T-cell (primary cell): ENCODE data around the gene BET1. TPM values are rescaled to one million over a fixed set of nuclear protein-coding genes. Genes with fewer than 3 reads are reported as not detected.

ENCODE experiments used
- ATAC-seq, 4 experiments: fragments of 200-7000 bp in 3 of 4; fragments of 150-1000 bp in 1 of 4; cut with Tn5 transposase; replicated peaks in 1 of 4; 1 replicate in 3 of 4; 2 replicates in 1 of 4; pipeline ENCODE4 v1.10.0; 2021; ENCODE audit warnings: moderate library complexity in 3 of 4, mild to moderate bottlenecking in 2 of 4, moderate number of reproducible peaks in 1 of 4
- CTCF ChIA-PET, 2 donors: fragments of 300-600 bp; sonication (Branson Sonifier 250); formaldehyde crosslinking; loops; one replicate each; lab custom pipeline; 2022; ENCODE audit warnings: antibody characterized with exemption in 2 of 2; lab: Charles Lee
- POLR2A ChIA-PET, 2 donors: fragments of 300-600 bp; sonication (Branson Sonifier 250); formaldehyde crosslinking; loops; one replicate each; lab custom pipeline; 2022; ENCODE audit warnings: antibody characterized with exemption in 2 of 2; lab: Charles Lee
- DNase-seq, 35 experiments: peaks; one replicate each; pipeline versions ENCODE4 v3.0.0 to v3.0.0-alpha.2; 2013 to 2023
- H3K27ac ChIP-seq: one replicate; pipeline ENCODE4 v1.5.1; 2013; ENCODE audit warnings: low read length
- H3K27me3 ChIP-seq, 2 experiments: replicated peaks in 1 of 2; 1 replicate in 1 of 2; 2 replicates in 1 of 2; pipeline versions ENCODE4 v1.6.1 to v1.7.0; 2013; ENCODE audit warnings: low read length in 1 of 2, mixed read lengths in 1 of 2; ENCODE audit not compliant: control insufficient read depth in 2 of 2, insufficient read depth in 2 of 2; ENCODE audit errors: extremely low read depth in 1 of 2
- H3K36me3 ChIP-seq, 2 donors: 1 replicate in 1 of 2; 2 replicates in 1 of 2; pipeline versions ENCODE4 v1.6.1 to v1.7.0; 2013; ENCODE audit warnings: low read length in 1 of 2; ENCODE audit not compliant: control insufficient read depth in 2 of 2, insufficient read depth in 1 of 2; ENCODE audit errors: extremely low read depth in 1 of 2
- H3K4me1 ChIP-seq, 2 experiments: 1 replicate in 1 of 2; 2 replicates in 1 of 2; pipeline versions ENCODE4 v1.6.1 to v1.7.0; 2013; ENCODE audit warnings: low read length in 2 of 2, mixed read lengths in 1 of 2; ENCODE audit not compliant: insufficient read depth in 2 of 2, control insufficient read depth in 1 of 2; ENCODE audit errors: extremely low read depth in 1 of 2
- H3K4me3 ChIP-seq, 2 donors: 1 replicate in 1 of 2; 2 replicates in 1 of 2; pipeline versions ENCODE4 v1.5.1 to v1.7.0; 2013; ENCODE audit warnings: mild to moderate bottlenecking in 2 of 2, low read length in 1 of 2, moderate library complexity in 1 of 2; ENCODE audit not compliant: control insufficient read depth in 1 of 2; ENCODE audit errors: extremely low read depth in 1 of 2
- H3K9me3 ChIP-seq: 2 replicates; pipeline ENCODE4 v1.7.0; 2013
- H3K27ac Mint-ChIP-seq, 2 donors: one replicate each; pipeline ENCODE4 v1.8.0; 2020 to 2021; ENCODE audit warnings: mild to moderate bottlenecking in 2 of 2, mixed read lengths in 2 of 2
- H3K27me3 Mint-ChIP-seq, 2 donors: one replicate each; pipeline ENCODE4 v1.8.0; 2021 to 2022; ENCODE audit warnings: mixed read lengths in 2 of 2
- H3K36me3 Mint-ChIP-seq: one replicate; pipeline ENCODE4 v1.8.0; 2021; ENCODE audit warnings: mixed read lengths
- H3K4me1 Mint-ChIP-seq, 3 donors: one replicate each; pipeline ENCODE4 v1.8.0; 2020 to 2022; ENCODE audit warnings: mixed read lengths in 3 of 3, mild to moderate bottlenecking in 1 of 3
- H3K4me3 Mint-ChIP-seq, 3 donors: one replicate each; pipeline ENCODE4 v1.8.0; 2020 to 2022; ENCODE audit warnings: mild to moderate bottlenecking in 3 of 3, mixed read lengths in 3 of 3, moderate library complexity in 3 of 3
- H3K9me3 Mint-ChIP-seq, 3 donors: one replicate each; pipeline ENCODE4 v1.8.0; 2020 to 2022; ENCODE audit warnings: mixed read lengths in 3 of 3
- WGBS: methylation state at CpG from one replicate; pipeline ENCODE4 v1.1.5; 2013; ENCODE audit warnings: missing lambda C conversion rate; ENCODE audit not compliant: insufficient coverage; 5-methylcytosine and 5-hydroxymethylcytosine counted together
- total RNA-seq, 35 experiments: library from RNA in 6 of 35; stranded (reverse) in 6 of 35; fragments of 120-200 nt in 1 of 35; gene quantifications; one replicate each; pipeline versions ENCODE4 v1.2.1 to v1.2.4 and lab custom pipeline; 2013 to 2026

Gene BET1
- total RNA-seq, 5 donors from 2014 or later (not counting 1 experiment from before 2014, with no cell fraction given): 11.9 to 27.2 (median 25.4) TPM

- H3K4me1 Mint-ChIP-seq: peaks cover 34 to 39% (median 35%) of the 10 kb centered on the region in 3 donors
- peaks cover 3 to 10% of the 10 kb centered on the region in 2 donors for H3K27me3 Mint-ChIP-seq
- peaks cover 3% of the 10 kb centered on the region for H3K36me3 Mint-ChIP-seq
- Histone ChIP-seq H3K9me3 (no peaks in the 10 kb centered on the region), H3K4me3 (no peak overlapping the region), H3K36me3 (no peaks in the 10 kb centered on the region), H3K4me1 (peaks cover 11 to 14% of the 10 kb centered on the region in 2 experiments), H3K27ac (no peak overlapping the region), H3K27me3 (no peaks in the 10 kb centered on the region)
- H3K4me3 Mint-ChIP-seq: no peak overlapping the region
- CTCF ChIA-PET: interaction anchor here (0.6 to 1.2 kb wide), 2 partner anchors 82 to 651 kb away, joined by 3 to 4 read pairs; no protein-coding TSS in a partner anchor
- ATAC-seq (no peak), DNase-seq (no peak)
- 80% methylated on average over 1 of the region's 3 CpGs for WGBS
- H3K27ac Mint-ChIP-seq: no peak overlapping the region
- POLR2A ChIA-PET: no interaction called here
- no peaks in the 10 kb centered on the region for H3K9me3 Mint-ChIP-seq
Measured at GRCh38 chr7:94005753-94006152, 1.6 kb upstream of the BET1 start.

DNA sequence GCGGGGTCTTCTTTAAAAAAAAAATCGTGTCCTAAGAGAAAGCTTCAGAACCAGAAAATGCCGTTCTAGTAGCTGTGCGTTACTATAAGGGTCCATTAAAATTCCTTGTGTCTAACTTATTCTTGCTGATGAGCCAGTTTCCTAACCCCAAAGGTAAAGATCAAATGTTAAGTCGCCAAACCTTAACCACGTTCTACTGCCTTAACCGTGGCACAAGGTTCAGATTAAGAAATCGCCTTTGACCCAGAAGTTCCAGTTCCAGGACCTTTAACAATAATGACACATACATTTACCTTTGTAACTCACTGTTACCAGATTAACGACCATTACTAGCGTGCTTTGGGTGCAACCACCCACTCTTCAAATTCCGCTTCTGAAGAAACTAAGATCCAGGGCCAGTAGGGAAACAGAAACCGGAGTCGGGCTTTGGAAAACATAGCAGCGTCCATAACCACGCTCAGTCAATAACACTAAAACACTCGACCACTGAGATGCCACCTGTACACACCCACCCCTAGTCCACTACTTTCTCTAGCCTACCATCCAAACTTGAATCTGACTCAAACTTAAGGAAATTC lies 620 bp downstream of the BET1 start:
- peaks cover 43 to 52% (median 49%) of the 10 kb centered on the region in 3 donors for H3K4me1 Mint-ChIP-seq
- Histone ChIP-seq H3K27ac (peak overlapping the region; percentile 70), H3K36me3 (peaks cover 0 to 3% of the 10 kb centered on the region in 2 donors), H3K4me1 (peaks cover 11 to 14% of the 10 kb centered on the region in 2 experiments), H3K4me3 (peak overlapping the region; percentile 74 to 89), H3K27me3 (no peaks in the 10 kb centered on the region), H3K9me3 (no peaks in the 10 kb centered on the region)
- ChIA-PET POLR2A (interaction anchor here in 1 of 2 donors (0.7 kb wide), 1 partner anchor 31 kb away, joined by 3 read pairs; no protein-coding TSS in a partner anchor), CTCF (no interaction called here)
- H3K4me3 Mint-ChIP-seq: peak overlapping the region; percentile 96 to 99 (median 98)
- DNase-seq (peak in 4 of 35 experiments; percentile 1 to 7 (median 2)), ATAC-seq (peak; percentile 30 to 40 (median 35))
- H3K27ac Mint-ChIP-seq: peak overlapping the region; percentile 94 to 99
- H3K36me3 Mint-ChIP-seq: peaks cover 9% of the 10 kb centered on the region
- no peaks in the 10 kb centered on the region for H3K9me3 Mint-ChIP-seq
- peaks cover 3 to 10% of the 10 kb centered on the region in 2 donors for H3K27me3 Mint-ChIP-seq
- 7% methylated on average over 14 of the region's 16 CpGs for WGBS

GRCh38 chr7:94001396-94001795 lies 2.8 kb downstream of the BET1 start:
- H3K9me3 ChIP-seq: no peaks in the 10 kb centered on the region
- Mint-ChIP-seq H3K4me3 (no peak overlapping the region), H3K27me3 (peaks cover 2 to 10% of the 10 kb centered on the region in 2 donors), H3K9me3 (no peaks in the 10 kb centered on the region), H3K27ac (no peak overlapping the region), H3K36me3 (peaks cover 17% of the 10 kb centered on the region), H3K4me1 (peaks cover 51 to 59% (median 59%) of the 10 kb centered on the region in 3 donors)
- no CpG with 5 or more reads among the region's 1 CpG for WGBS
- no peak overlapping the region for H3K27ac ChIP-seq
- no peak overlapping the region for H3K4me3 ChIP-seq
- peaks cover 11 to 14% of the 10 kb centered on the region in 2 experiments for H3K4me1 ChIP-seq
- CTCF ChIA-PET: no interaction called here
- ATAC-seq (no peak), DNase-seq (no peak)
- H3K36me3 ChIP-seq: peaks cover 0 to 9% of the 10 kb centered on the region in 2 donors
- H3K27me3 ChIP-seq: no peaks in the 10 kb centered on the region
- POLR2A ChIA-PET: no interaction called here

GRCh38 chr7:93997868-93998267 lies 6.3 kb downstream of the BET1 start:
- H3K27ac Mint-ChIP-seq: no peak overlapping the region
- DNase-seq (no peak), ATAC-seq (no peak)
- 100% methylated on average over 2 of the region's 3 CpGs for WGBS
- peaks cover 0 to 21% of the 10 kb centered on the region in 2 donors for H3K36me3 ChIP-seq
- no peaks in the 10 kb centered on the region for H3K27me3 ChIP-seq
- H3K4me3 Mint-ChIP-seq: no peak overlapping the region
- no peaks in the 10 kb centered on the region for H3K9me3 ChIP-seq
- H3K4me1 Mint-ChIP-seq: peaks cover 36 to 45% (median 38%) of the 10 kb centered on the region in 3 donors
- CTCF ChIA-PET: no interaction called here
- peaks cover 33% of the 10 kb centered on the region for H3K36me3 Mint-ChIP-seq
- no peak overlapping the region for H3K27ac ChIP-seq
- no peaks in the 10 kb centered on the region for H3K27me3 Mint-ChIP-seq
- no peak overlapping the region for H3K4me3 ChIP-seq
- H3K9me3 Mint-ChIP-seq: no peaks in the 10 kb centered on the region
- POLR2A ChIA-PET: no interaction called here
- H3K4me1 ChIP-seq: peaks cover 0 to 5% of the 10 kb centered on the region in 2 experiments

GRCh38 chr7:93992421-93993110 lies 11.6 kb downstream of the BET1 start:
- Mint-ChIP-seq H3K36me3 (peaks cover 24% of the 10 kb centered on the region), H3K9me3 (no peaks in the 10 kb centered on the region), H3K27me3 (no peaks in the 10 kb centered on the region), H3K4me1 (peaks cover 0 to 10% (median 5%) of the 10 kb centered on the region in 3 donors), H3K27ac (no peak overlapping the region), H3K4me3 (no peak overlapping the region)
- no peak for ATAC-seq
- peak in 1 of 35 experiments; percentile 7 for DNase-seq
- Histone ChIP-seq H3K4me1 (peaks cover 0 to 2% of the 10 kb centered on the region in 2 experiments), H3K9me3 (no peaks in the 10 kb centered on the region), H3K27ac (no peak overlapping the region), H3K36me3 (peaks cover 0 to 16% of the 10 kb centered on the region in 2 donors), H3K4me3 (no peak overlapping the region), H3K27me3 (no peaks in the 10 kb centered on the region)
- 80% methylated on average over 3 of the region's 6 CpGs for WGBS
- CTCF ChIA-PET: no interaction called here
- POLR2A ChIA-PET: interaction anchor here in 1 of 2 donors (0.7 kb wide), 1 partner anchor 871 kb away, joined by 3 read pairs; no protein-coding TSS in a partner anchor

DNA sequence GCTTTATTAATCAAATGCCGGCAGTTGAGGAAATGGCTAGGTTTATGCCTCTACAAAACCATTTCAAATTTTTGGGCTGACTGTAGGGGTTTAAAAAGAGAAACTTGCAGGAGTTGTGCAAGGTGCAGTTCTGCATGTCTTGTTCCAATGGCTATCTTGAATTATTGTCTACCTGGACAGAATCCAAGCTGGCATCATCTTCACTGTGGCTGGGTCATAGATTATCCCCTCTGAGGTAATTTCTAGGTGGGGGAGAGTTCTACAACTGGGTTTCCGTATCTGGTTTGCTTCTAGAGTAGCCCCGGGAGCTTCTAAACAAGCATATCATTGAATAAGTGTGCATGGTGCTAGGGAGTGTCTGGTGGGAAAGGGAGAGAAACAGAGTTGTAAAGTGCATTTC lies 16.9 kb downstream of the BET1 start:
- no peak overlapping the region for H3K4me3 ChIP-seq
- no peaks in the 10 kb centered on the region for H3K4me1 ChIP-seq
- no peak for DNase-seq
- Mint-ChIP-seq H3K9me3 (no peaks in the 10 kb centered on the region), H3K27ac (no peak overlapping the region), H3K4me1 (no peaks in the 10 kb centered on the region), H3K36me3 (peaks cover 10% of the 10 kb centered on the region), H3K27me3 (no peaks in the 10 kb centered on the region), H3K4me3 (no peak overlapping the region)
- CTCF ChIA-PET: interaction anchor here in 1 of 2 donors (1.1 kb wide), 1 partner anchor 15 kb away, joined by 3 read pairs; no protein-coding TSS in a partner anchor
- no peak for ATAC-seq
- 100% methylated on average over 2 of the region's 3 CpGs for WGBS
- H3K9me3 ChIP-seq: no peaks in the 10 kb centered on the region
- POLR2A ChIA-PET: interaction anchor here in 1 of 2 donors (0.5 to 0.6 kb wide), 2 partner anchors 636 to 667 kb away, joined by 3 read pairs; no protein-coding TSS in a partner anchor
- no peaks in the 10 kb centered on the region for H3K27me3 ChIP-seq
- H3K36me3 ChIP-seq: peaks cover 0 to under 1% of the 10 kb centered on the region in 2 donors
- no peak overlapping the region for H3K27ac ChIP-seq
